ENCODE data around the gene COA1.
"Not testable (repeated sequence)": the region's sequence is repeated elsewhere in the genome, so short reads cannot be mapped to it uniquely, and the experiment has no call there.

Gene COA1

DNA sequence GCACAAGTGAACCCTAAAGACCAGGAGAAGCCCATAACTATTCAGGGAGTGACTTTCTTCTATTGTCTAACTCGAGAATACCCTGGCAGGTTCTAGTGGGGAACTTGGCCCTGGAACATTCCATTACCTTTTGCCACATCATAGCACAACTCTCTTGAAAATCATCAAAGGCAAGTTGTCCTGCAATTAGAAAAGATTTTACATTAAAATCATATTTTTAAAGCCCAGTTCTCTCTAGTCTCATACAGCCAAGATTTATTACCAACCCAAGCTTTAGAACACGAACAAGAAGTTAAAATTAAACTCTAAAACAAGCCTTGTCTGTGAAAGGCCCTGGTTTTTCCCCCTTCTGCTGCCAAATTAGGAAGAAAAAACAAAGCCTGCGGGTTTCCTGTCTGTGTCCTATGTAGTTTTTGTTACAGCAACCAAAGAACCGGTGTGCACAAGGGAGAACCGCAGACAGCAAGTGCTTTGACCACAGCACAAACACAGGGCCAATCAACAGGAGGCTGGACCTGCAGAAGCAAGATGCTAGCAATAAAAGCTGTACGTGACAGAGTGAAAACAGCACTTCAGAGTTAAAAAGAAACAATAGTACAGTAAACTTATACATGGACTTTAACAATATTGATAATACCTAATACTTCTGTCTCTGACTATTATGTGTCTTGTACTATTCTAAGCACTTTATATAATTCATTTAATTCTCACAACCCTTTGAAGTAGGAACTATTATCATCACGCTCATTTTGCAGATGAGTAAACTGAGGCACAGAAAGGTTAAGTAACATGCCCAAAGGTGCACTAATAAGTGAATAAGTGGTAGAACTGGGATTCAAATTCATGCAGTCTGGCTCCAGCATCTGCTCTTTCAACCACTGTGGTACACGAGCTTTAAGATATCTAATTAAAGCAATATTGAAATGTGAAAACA is 80.6 kb downstream of the COA1 start:
- no peak for DNase-seq

- DNase-seq: peak; percentile 33
These were observed 81.5 kb downstream of the COA1 start for GRCh38 chr7:43647673-43648472.

DNA sequence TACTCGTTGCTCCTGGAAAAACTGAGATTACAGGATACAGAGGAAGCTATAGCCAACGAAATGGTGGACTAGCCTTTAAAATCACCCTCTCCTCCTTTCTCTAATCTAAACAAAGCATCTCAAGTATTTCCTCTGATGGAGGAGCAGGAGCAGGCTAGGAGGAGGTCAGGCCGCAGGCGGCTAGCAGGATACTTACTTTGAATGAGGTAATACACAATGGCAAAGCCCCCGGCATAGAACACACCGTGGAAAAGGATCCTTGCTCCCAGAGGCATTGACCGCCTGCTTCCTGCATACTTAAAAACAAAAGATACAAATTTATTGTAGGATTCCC is 82.0 kb downstream of the COA1 start:
- DNase-seq: no peak

DNA sequence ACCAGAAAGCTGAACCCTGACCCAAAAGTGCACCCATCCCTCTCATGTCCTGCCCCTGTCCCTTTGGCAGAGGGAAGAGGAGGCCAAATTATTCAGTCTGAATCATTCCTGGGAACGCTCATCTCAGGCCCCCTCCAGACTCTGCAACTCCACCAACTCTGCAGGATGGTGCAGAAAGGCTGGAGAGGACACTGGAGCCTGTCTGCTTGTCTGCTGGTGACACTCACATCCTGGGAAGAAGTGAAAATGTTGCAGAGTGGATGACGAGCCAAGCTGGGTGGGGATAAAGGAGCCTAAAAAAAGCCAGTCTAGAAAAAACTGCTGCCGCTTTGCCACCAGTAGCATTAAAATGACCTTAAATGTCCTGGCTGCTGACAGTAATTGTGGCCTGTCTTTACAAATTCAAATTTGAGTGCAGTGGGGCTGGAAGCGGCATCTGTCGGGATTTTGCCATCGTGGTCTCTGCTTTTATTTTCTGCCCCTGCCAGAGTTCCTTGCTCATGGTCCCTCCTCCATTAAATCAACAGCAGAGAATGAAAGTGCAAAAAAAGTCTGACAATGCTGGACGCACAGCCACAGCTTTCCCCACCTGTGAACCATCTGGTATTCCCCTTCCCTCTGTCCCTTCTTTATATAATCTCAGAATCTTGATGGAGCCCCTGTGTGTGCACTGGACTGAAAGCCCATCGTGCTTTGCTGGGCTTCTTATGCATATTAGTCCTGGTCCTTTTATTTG is 82.6 kb downstream of the COA1 start:
- DNase-seq: no peak

DNA sequence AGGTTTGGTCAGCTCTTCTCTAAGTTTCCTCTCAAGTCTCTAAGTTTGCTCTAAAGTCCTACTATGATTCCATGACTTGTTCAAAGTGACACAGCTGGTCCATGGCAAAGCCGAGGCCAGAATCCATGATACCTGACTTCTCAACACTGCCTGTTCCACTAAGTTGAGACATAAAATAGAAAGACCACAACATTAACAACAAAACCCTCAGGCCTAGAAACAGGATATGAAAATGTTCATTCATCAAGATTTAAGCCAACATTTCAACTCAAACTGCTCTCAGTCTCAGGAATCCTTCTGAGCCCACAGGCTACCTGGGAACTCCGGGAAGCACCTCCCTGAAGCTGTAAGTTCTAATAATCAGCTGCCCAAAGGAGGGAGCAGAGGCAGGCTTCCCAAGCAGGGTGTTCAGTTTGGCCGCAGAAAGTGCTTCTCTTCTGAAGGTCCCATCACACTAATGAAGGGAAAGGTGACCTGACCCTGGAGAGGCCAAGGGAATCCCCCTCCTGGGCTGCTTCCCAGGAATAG is 83.6 kb downstream of the COA1 start:
- DNase-seq: no peak

- DNase-seq: no peak
These were observed 85.5 kb downstream of the COA1 start for GRCh38 chr7:43643846-43644245.

DNA sequence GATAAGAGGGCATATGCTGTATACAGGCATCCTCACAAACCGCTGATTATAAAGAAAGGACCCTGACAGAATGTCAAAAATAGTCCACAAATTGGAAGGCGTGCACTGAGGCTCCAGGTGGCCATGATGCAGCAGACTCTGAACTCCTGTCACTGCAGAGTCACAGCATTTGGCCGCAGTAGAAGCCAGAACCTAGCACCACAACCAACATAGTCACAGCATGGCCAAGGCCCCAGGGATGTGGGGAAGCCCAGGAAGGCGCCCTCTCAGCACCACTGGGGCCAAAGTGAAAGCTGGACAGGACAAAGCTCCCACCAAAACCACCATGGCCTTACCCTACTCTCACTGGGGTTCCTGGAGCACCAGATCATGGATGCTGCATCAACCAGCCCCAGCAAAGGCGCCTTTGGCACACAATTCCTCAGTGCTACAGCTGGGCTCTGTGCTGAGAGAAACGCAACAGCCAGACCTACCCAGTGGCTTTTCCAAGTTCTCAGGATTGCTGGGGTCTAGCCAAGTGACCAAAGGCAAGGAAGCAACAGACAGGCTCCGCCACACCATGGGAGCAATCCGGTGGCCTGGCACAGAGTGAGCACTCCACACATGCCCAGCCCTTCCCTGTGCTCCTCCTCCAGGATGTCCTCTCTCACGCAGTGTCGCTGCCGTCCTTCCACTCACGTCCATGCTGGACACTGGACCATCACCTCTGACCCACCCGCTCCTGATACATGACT is 86.3 kb downstream of the COA1 start:
- no peak for DNase-seq

DNA sequence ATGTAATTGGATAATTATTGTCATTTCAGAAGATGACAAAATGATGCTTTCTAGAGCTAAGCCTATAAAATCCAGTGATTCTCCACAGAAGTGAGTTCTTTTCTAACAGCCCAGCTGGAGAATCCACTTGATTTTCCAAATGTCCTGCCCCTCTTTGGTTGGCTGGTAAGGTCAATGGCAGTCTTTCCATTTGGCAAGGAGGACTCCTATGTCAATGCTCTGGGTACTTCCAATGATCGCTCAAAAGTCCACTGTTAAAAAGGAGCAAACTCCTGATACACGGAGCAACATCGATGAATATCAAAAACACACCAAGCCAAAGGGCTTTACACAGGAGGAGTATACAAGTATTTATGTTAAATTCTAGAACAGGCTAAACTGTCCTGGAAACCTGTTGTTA is 88.6 kb downstream of the COA1 start:
- DNase-seq: no peak

GRCh38 chr7:43639858-43640491 is 89.3 kb downstream of the COA1 start:
- DNase-seq: peak; percentile 83

GRCh38 chr7:43637114-43637806 is 92.1 kb downstream of the COA1 start:
- DNase-seq: no peak

GRCh38 chr7:43636093-43636492 is 93.2 kb downstream of the COA1 start:
- DNase-seq: no peak

DNA sequence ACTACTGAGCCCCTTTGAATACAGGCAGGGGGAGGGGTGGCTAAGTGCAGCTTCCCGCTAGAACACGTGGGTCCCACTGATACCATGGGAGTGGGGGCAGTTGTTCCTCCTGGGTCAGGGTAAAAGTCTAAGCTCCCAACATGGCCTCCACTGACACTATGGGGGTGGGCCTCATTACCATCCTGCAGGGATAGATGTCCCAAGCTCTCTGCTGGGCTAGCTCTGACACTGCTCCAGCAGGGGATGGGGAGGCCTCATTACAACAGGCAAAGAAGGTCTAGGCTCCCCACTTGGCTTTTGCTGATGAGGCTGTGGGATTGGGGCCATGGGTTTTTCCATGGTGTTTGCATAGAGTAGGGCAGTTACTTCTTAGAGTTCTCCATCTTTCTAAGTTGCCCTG is 94.9 kb downstream of the COA1 start:
- no peak for DNase-seq

DNA sequence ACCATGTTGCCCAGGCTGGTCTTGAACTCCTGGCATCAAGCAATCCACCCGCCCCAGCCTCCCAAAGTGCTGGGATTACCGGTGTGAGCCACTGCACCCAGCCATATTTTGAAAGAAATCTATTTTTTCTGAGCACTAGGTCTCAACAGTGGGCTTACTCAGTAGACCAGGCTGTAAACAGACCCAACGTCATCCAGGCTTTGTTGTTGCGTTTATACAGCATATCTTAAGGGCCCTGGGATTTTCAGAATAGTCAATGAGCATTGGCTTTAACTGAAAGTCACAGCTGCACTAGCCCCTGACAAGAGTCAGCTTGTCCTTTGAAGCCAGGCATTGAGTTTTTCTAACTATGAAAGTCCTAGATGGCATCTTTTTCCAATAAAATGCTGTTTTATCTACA is 96.6 kb downstream of the COA1 start:
- no peak for DNase-seq

- no peak for DNase-seq
These were observed 97.8 kb downstream of the COA1 start for GRCh38 chr7:43631559-43631958.

DNA sequence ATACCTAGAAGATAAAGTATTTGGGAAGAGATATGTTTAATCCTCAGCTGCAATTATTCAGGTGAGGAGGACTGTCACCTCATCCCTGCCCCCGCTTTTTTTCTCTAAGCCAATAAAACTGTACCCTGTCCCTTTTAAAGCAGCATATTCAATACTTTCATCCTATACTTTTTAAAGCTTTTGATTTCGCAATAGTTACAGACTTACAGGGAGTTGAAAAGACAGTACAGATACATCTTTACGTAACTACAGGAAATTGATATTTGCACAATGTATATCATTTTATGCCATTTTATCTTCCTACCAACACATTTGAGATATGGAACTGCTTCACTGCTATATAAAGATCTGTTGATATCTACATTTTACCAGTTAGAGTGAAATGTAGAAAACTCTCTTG is 98.8 kb downstream of the COA1 start:
- no peak for DNase-seq

GRCh38 chr7:43629857-43630256 is 99.5 kb downstream of the COA1 start:
- DNase-seq: no peak

GRCh38 chr7:43628431-43628830 is 100.9 kb downstream of the COA1 start:
- DNase-seq: no peak

- DNase-seq: not testable (repeated sequence)
These were observed 101.5 kb downstream of the COA1 start for GRCh38 chr7:43627798-43628197.

DNA sequence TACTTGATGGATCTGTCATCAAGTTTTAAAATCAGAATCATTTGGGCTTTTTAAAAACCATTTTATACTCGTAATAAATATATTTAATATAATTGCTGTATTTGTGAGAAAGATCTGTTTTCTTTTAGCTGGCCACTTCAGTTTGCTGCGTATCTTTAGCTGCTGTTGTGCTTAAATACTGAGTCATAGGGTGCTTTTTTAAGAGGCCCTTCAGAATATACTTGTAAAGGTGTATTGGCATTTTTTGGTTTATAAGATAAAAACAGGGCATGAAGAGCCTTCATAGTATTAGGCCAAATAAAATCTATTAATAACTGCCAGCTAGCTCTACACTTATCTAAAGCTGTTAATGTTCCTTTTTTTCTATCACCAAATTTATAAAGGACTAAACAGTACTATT is 102.6 kb downstream of the COA1 start:
- DNase-seq: no peak

- DNase-seq: no peak
These were observed 103.3 kb downstream of the COA1 start for GRCh38 chr7:43625980-43626379.

DNA sequence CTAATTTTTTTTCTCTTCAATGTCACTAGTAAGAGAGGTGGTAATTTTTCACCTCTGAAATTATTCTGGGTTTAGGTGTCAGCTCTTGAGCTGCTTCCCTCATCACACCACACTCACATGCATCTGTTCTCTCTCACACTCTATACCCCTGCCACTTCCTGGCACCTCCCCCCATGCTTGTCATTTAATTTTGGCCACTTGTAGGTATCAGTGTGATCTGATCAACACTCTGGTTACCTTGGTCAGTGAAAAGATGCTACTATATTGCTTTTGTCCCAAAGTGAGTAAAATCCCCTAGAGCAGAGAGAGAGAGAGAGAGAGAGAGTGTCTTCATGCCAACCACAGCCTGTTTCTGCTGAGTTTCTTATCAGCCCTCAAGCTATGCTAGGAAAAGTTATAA is 103.9 kb downstream of the COA1 start:
- DNase-seq: no peak
